Glutamatergic neuron (in vitro differentiated cells): ENCODE results near the gene SFXN4. TPM values are rescaled to one million over a fixed set of nuclear protein-coding genes. Genes with fewer than 3 reads are reported as not detected.
"Not testable (repeated sequence)": the region's sequence is repeated elsewhere in the genome, so short reads cannot be mapped to it uniquely, and the experiment has no call there.

ENCODE experiments used
- DNase-seq: peaks from one replicate; pipeline ENCODE4 v3.0.0; 2022
- H3K27ac Mint-ChIP-seq: one replicate; pipeline ENCODE4 v1.8.0; 2020; ENCODE audit warnings: mild to moderate bottlenecking, mixed read lengths, inconsistent platforms; ENCODE audit not compliant: unreplicated experiment
- H3K27me3 Mint-ChIP-seq: one replicate; pipeline ENCODE4 v1.8.0; 2020; ENCODE audit warnings: mild to moderate bottlenecking, moderate library complexity, mixed read lengths, inconsistent platforms; ENCODE audit not compliant: unreplicated experiment
- H3K36me3 Mint-ChIP-seq: one replicate; pipeline ENCODE4 v1.8.0; 2020; ENCODE audit warnings: mild to moderate bottlenecking, mixed read lengths, inconsistent platforms; ENCODE audit not compliant: unreplicated experiment
- H3K4me1 Mint-ChIP-seq: one replicate; pipeline ENCODE4 v1.8.0; 2020; ENCODE audit warnings: mild to moderate bottlenecking, low read depth, mixed read lengths, inconsistent platforms; ENCODE audit not compliant: unreplicated experiment
- H3K4me3 Mint-ChIP-seq: one replicate; pipeline ENCODE4 v1.8.0; 2020; ENCODE audit warnings: mild to moderate bottlenecking, mixed read lengths, inconsistent platforms; ENCODE audit not compliant: unreplicated experiment
- H3K9me3 Mint-ChIP-seq: one replicate; pipeline ENCODE4 v1.8.0; 2020; ENCODE audit warnings: mild to moderate bottlenecking, moderate library complexity, mixed read lengths, inconsistent platforms; ENCODE audit not compliant: unreplicated experiment
- CTCF ChIP-seq: fragments of 200-600 bp; sonication (generic); IDR thresholded peaks from one replicate; pipeline ENCODE4 v1.5.0; 2021; ENCODE audit not compliant: partially characterized antibody, unreplicated experiment
- total RNA-seq: library from RNA; stranded (reverse); fragmentation: NEBNext Ultra II Directional; extraction: Animal tissue kit (Norgen Biotek cat#: 25700); gene quantifications from one replicate; pipeline ENCODE4 v1.2.1, GENCODE V29; 2021; ENCODE audit not compliant: unreplicated experiment

Gene SFXN4
- total RNA-seq, 1 donor from 2014 or later: 12.2 TPM

GRCh38 chr10:119153041-119153440, 12.5 kb downstream of the SFXN4 start:
- no peak overlapping the region for H3K27ac Mint-ChIP-seq
- peaks cover 2% of the 10 kb centered on the region for H3K27me3 Mint-ChIP-seq
- H3K9me3 Mint-ChIP-seq: peaks cover 3% of the 10 kb centered on the region
- no peak for TF ChIP-seq CTCF
- H3K36me3 Mint-ChIP-seq: peaks cover 4% of the 10 kb centered on the region
- H3K4me1 Mint-ChIP-seq: no peaks in the 10 kb centered on the region
- DNase-seq: no peak
- no peak overlapping the region for H3K4me3 Mint-ChIP-seq

GRCh38 chr10:119151601-119152000, 13.9 kb downstream of the SFXN4 start:
- not testable (repeated sequence) for DNase-seq, H3K4me1 Mint-ChIP-seq, H3K9me3 Mint-ChIP-seq, H3K4me3 Mint-ChIP-seq, H3K27me3 Mint-ChIP-seq, H3K27ac Mint-ChIP-seq, H3K36me3 Mint-ChIP-seq

- no peak for TF ChIP-seq CTCF
- Mint-ChIP-seq H3K27me3 (peaks cover 2% of the 10 kb centered on the region), H3K9me3 (peaks cover 3% of the 10 kb centered on the region), H3K4me3 (no peak overlapping the region), H3K27ac (no peak overlapping the region), H3K36me3 (no peaks in the 10 kb centered on the region), H3K4me1 (no peaks in the 10 kb centered on the region)
- no peak for DNase-seq
Observed at GRCh38 chr10:119149729-119150128, 15.8 kb downstream of the SFXN4 start.

- Mint-ChIP-seq H3K27me3 (peaks cover 2% of the 10 kb centered on the region), H3K27ac (no peak overlapping the region), H3K36me3 (no peaks in the 10 kb centered on the region), H3K4me3 (no peak overlapping the region), H3K4me1 (no peaks in the 10 kb centered on the region), H3K9me3 (peaks cover 3% of the 10 kb centered on the region)
- no peak for DNase-seq
- TF ChIP-seq CTCF: no peak
Observed at GRCh38 chr10:119149157-119149556, 16.4 kb downstream of the SFXN4 start.

- Mint-ChIP-seq H3K4me3 (no peak overlapping the region), H3K27me3 (peaks cover 5% of the 10 kb centered on the region), H3K36me3 (no peaks in the 10 kb centered on the region), H3K27ac (no peak overlapping the region), H3K4me1 (peaks cover 2% of the 10 kb centered on the region), H3K9me3 (peaks cover 3% of the 10 kb centered on the region)
- DNase-seq: no peak
- TF ChIP-seq CTCF: no peak
Observed at GRCh38 chr10:119143657-119144056, 21.9 kb downstream of the SFXN4 start.

GRCh38 chr10:119140603-119141245, 24.8 kb downstream of the SFXN4 start:
- peaks cover 5% of the 10 kb centered on the region for H3K4me1 Mint-ChIP-seq
- H3K4me3 Mint-ChIP-seq: no peak overlapping the region
- TF ChIP-seq CTCF: no peak
- H3K9me3 Mint-ChIP-seq: peaks cover 3% of the 10 kb centered on the region
- no peak for DNase-seq
- H3K27ac Mint-ChIP-seq: no peak overlapping the region
- peaks cover 5% of the 10 kb centered on the region for H3K27me3 Mint-ChIP-seq
- H3K36me3 Mint-ChIP-seq: no peaks in the 10 kb centered on the region
